GM19452 (cell line): Measurements from ENCODE around the gene TSPAN7.

Experiments
- ATAC-seq: cut with Tn5 transposase; IDR thresholded peaks from one replicate; pipeline ENCODE4 v1.9.1; 2021; ENCODE audit not compliant: unreplicated experiment

The TSPAN7 gene

DNA sequence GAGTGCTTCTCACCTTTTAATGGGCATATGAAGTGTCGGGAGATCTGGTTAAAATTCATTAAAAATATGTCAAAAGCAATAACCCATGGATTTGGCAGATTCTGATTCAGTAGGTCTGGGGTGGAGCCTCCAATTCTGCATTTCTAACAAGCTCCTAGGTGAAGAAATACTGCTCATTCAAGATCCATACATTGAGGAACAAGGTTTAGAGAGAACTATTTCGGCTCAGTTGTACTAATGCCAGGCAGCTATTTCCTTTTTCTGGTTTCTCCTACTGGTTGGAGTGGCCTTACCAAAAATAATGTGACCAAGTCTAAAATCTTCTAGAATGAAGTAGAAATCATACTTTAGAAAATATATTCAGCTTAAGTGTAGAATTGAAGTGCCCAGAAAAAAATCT lies 117.5 kb downstream of the TSPAN7 start:
- ATAC-seq = no peak

GRCh38 chrX:38679695-38680094 lies 118.4 kb downstream of the TSPAN7 start:
- no peak for ATAC-seq

GRCh38 chrX:38682095-38682494 lies 120.8 kb downstream of the TSPAN7 start:
- no peak for ATAC-seq

GRCh38 chrX:38692961-38693360 lies 131.6 kb downstream of the TSPAN7 start:
- ATAC-seq = no peak

GRCh38 chrX:38694394-38694793 lies 133.1 kb downstream of the TSPAN7 start:
- ATAC-seq = no peak

DNA sequence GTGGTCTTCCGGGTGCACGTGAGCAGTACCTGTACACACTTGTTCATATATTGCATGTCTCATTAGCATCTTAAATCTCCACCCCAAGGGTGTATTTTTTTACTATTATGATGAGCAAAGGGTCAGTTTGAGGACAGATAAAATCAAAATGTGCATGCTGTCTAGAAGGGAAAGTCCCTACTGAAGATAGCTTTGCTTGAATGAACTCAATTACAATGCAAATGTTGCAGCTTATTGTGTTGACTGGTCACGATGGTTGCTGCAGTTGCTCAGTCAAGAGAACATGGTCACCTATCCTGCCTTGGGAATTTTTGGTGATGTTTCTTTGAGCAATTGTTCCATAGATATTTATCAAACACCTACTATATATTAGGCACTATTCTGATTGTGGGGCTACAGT lies 136.1 kb downstream of the TSPAN7 start:
- ATAC-seq = no peak

DNA sequence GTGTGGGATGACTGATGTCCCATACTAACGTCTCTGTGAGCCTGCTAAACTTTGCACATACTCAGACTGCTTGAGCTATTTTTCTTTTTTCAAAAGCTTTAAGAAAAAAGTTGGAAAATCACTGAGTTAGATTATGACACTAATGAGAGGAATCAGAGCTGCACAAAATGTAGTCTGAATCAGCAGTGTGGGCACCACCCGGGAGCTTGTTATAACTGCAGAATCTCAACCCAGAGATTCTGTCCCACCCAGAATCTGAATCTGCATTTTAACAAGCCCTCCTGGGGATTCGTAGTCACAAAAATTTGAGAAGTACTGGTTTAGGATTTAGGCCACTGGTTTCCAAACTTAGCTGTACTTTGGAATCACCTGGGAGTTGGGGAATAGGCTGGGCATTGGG lies 137.8 kb downstream of the TSPAN7 start:
- no peak for ATAC-seq

DNA sequence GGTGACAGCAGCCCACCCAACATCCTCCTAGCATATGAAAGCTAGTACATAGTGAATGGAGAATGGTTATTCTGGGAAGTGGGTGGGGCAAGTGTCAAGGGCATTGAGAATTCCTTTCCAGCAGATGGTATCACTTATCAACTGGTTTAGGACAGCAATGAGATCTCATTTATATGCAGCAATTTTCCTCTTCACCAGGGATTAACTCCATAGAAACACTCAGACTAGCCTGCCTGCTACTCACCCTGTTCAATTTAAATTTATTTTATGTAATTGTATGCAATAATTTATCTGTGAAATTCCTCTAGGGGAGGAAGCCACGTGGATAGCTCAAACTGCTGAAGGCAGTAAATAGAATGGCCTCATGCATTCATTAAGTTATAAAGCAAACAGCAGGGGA lies 138.4 kb downstream of the TSPAN7 start:
- ATAC-seq = no peak

DNA sequence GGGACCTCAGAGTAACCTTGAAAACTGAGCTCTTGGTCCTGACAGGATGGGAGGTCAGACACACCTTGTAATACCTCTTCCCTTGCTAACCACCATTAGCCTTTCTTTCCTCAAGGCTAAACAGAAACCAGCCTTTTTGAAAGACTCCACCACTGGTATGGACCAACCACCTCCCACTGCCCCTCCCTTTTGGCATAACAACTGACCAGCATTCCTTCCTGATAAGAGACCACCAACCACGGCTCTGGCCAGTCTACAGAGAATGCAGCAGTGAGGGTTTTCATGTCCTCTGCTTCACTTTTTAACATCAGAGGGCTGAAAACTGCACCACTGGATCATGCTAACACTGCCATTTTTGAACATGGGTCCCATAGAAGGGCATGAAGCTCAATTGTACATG lies 139.7 kb downstream of the TSPAN7 start:
- ATAC-seq = no peak

GRCh38 chrX:38704146-38704882 lies 143.0 kb downstream of the TSPAN7 start:
- no peak for ATAC-seq

DNA sequence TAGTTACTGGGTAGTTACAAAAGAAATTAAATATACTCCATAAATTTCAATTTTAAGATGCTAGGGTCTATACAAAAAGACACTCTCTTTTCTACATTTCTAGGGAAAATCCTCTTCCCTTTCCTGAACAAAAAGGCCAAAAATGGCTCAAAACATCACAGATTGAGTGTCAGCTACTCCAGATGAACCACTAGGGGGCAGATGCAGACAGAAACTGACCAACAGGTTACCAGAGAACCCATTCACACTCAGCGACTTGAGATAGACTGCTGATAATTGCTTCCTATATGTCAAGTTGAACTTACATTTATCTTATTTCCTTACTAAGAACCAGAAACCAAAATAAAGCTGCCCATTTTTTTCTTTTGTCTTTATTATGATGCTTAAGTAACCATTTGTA lies 156.5 kb downstream of the TSPAN7 start:
- ATAC-seq = no peak

GRCh38 chrX:38718311-38718710 lies 157.0 kb downstream of the TSPAN7 start:
- no peak for ATAC-seq

- ATAC-seq = no peak
Observed at GRCh38 chrX:38726612-38727011, 165.3 kb downstream of the TSPAN7 start.

DNA sequence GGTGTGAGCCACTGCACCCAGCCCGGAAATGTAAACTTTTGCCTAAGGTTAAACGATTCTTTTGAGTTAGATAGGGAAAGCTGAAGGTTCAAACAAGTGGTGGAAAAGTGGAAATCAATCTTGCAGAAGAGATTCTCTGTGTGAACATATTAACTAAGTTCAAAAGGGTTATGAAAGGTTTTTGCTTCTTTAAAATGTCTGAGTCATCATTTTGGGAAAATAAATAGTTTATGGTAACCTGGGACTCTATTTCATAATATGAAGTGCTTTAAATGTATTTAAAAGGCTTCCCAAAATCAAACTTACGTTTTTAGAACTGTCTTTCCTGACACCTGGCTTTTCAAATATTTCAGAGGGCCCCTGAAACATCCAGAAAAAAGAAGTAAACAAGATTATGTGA lies 166.3 kb downstream of the TSPAN7 start:
- ATAC-seq = no peak

GRCh38 chrX:38732866-38733265 lies 171.5 kb downstream of the TSPAN7 start:
- no peak for ATAC-seq
